MG63 (cell line): ENCODE measurements around the gene EGLN2. TPM values are rescaled to one million over a fixed set of nuclear protein-coding genes. Genes with fewer than 3 reads are reported as not detected.
"Not testable (repeated sequence)": the region's sequence is repeated elsewhere in the genome, so short reads cannot be mapped to it uniquely, and the experiment has no call there.

ENCODE experiments used
- DNase-seq: peaks from one replicate; pipeline ENCODE4 v3.0.0-alpha.2; 2020
- H3K27me3 ChIP-seq: fragments of 250-450 bp; sonication (Bioruptor Pico); 2 replicates; pipeline ENCODE4 v1.5.1; 2020; ENCODE audit warnings: mild to moderate bottlenecking, moderate library complexity
- H3K36me3 ChIP-seq: fragments of 250-450 bp; sonication (Bioruptor Pico); 2 replicates; pipeline ENCODE4 v1.5.1; 2020; ENCODE audit warnings: mild to moderate bottlenecking, moderate library complexity
- H3K4me3 ChIP-seq: fragments of 250-450 bp; sonication (Bioruptor Pico); 2 replicates; pipeline ENCODE4 v1.5.1; 2020; ENCODE audit warnings: mild to moderate bottlenecking, moderate library complexity
- H3K9me3 ChIP-seq: fragments of 250-450 bp; sonication (Bioruptor Pico); 2 replicates; pipeline ENCODE4 v1.5.1; 2020; ENCODE audit warnings: mild to moderate bottlenecking, moderate library complexity
- total RNA-seq: library from RNA; depleted of rRNA; stranded (reverse); fragments of >200 nt; shearing (Covaris generic); gene quantifications from 2 replicates; pipeline ENCODE4 v1.2.3, GENCODE V29; 2014; ENCODE audit warnings: low replicate concordance; rRNA removed

Gene EGLN2
- total RNA-seq, 1 experiment from 2014 or later, result 140 TPM

DNA sequence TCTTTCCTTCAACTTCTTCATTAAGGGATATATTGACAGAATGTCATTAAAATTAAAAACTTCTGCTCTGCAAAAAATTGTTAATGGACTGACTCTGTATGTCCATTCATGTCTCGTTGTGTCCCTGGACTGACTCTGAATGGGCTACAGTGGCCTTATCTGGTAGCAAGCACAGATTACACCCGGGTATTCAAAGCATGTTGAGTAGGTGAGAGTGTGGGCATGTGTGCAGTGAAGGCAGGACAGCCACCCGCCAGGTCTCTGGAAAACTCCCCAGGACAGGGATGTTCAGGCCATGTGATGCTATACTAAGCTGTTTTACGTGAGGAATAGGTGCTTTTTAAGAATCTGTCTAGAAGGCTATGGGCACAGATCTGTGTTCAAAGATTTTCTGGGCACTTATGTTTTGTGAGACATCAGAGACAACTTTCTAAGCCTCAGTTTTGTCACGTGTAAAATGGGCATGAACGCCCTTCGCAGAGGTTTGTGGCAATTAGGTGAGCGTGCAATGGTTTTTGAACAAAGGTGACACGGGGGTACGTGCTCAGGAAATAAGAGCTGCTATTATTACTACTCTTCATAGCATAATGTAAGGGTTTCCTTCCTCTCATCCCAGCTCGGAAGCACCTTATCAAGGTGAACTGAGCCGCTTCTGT is 44.1 kb downstream of the EGLN2 start:
- not testable (repeated sequence) for H3K27me3 ChIP-seq, H3K9me3 ChIP-seq, H3K4me3 ChIP-seq, DNase-seq, H3K36me3 ChIP-seq

DNA sequence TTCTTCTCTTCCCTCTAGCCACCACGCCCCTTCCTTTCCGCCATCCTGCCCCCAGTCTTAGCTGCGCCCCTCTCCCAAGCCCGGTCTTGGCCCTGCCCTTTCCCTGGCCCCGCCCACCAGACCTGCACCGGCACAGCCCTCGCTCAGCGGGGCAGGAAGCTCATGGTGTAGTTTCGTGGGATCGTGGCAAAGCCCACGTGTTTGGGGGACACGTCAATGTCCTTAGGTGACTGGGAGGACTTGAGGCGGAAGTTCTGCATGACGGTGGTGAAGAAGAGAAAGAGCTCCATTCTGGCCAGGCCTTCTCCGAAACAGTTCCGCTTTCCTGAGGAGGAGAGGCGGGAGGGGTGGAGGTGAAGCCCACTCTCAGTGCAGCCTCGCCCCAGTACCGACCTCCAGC is 44.7 kb downstream of the EGLN2 start:
- not testable (repeated sequence) for H3K4me3 ChIP-seq, H3K36me3 ChIP-seq, H3K9me3 ChIP-seq, H3K27me3 ChIP-seq, DNase-seq

DNA sequence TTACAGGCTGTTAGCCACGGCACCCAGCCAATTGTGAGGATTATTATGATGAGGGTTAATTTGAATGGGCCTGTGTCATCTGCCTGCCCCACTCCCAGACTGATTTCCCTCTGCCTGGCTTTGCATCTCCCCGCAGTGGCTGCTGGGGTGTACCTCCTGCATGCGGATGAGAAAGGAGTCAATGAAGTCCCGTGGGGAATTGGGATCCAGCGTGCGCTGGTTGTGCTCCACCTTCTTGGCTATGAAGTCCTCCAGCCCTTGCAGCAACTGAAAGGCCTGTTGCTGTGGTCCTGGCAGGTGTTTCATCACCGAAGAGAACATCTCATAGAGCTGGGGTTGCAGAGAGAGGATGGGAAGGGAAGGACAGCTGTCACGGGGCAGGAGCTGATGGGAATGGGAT is 47.7 kb downstream of the EGLN2 start:
- H3K4me3 ChIP-seq, H3K36me3 ChIP-seq, DNase-seq, H3K27me3 ChIP-seq, H3K9me3 ChIP-seq: not testable (repeated sequence)

DNA sequence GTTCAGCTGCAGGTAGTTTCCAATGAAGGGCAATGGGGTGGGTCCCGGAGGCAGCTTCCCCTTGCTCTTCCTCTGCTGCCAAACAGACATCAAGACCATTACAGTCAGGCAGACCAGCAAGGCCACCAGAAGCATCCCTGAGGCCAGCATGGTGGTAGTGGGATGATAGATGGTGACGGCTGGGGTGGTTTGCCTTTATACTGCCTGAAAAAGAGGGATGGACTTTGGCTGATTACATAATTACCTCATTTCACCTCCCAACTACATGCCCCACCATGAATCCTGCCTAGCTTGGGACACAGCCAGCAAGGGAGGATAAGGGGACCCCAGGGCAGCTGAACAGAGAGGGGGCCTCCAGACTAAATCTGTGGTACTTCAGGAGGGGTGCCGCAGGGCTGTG is 51.3 kb downstream of the EGLN2 start, which contains the start of gene CYP2A6:
Gene CYP2A6, minus strand, starts transcription at position 171 of the 400 bp plus-strand sequence. Its CDS starts 21 bp downstream, at position 150.
- not testable (repeated sequence) for DNase-seq, H3K36me3 ChIP-seq, H3K27me3 ChIP-seq, H3K9me3 ChIP-seq, H3K4me3 ChIP-seq

DNA sequence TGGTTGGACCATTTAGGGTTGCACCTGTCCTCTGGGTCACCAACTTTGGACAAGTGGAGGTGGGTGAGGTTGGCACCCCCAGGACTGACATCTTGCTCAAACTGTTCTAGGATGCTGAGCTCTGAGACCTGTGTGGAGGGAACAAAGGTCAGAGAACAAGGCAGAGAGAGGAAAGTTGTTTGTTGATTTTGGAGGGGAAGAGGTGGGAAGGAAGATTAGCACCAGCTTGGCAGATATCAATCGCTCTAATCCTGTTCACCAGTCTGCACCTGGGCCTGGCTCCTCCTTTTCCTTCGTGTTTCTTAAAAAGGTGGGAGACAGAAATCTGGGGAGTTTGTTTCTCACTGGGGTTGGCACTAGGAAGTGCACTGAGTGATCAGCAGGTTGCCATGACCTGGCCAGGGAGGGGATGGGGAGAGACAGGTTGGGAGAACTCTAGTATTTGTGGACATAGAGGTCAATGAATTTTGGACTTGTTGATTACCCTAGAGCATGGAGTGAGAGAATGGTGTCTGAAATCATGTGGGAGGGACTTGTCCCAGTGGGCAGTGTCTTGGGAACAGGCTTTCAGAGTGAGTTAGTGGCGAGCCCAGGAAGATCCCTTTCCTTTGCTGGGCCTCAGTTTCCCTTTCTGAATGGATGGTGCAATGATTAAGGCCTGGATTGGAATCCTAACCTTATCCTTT is 53.6 kb downstream of the EGLN2 start:
- DNase-seq, H3K36me3 ChIP-seq, H3K4me3 ChIP-seq, H3K27me3 ChIP-seq, H3K9me3 ChIP-seq: not testable (repeated sequence)

Other genes starting within 250 kb of the EGLN2 start
- 61.7 and 105 TPM in 2 replicates for gene SHKBP1, start 222.3 kb upstream of the EGLN2 start, total RNA-seq
- 12.9 and 26.5 TPM in 2 replicates for gene LTBP4, start 197.8 kb upstream of the EGLN2 start, total RNA-seq
- gene NUMBL, start 108.5 kb upstream of the EGLN2 start, total RNA-seq, result 42.1 and 42.8 TPM in 2 replicates
- 44.6 and 462 TPM in 2 replicates for gene COQ8B, start 82.3 kb upstream of the EGLN2 start, total RNA-seq
- 22.3 and 23.8 TPM in 2 replicates for gene ITPKC, start 82.1 kb upstream of the EGLN2 start, total RNA-seq
- 0.95 and 3.6 TPM in 2 replicates for gene ACTMAP, start 48.7 kb upstream of the EGLN2 start, total RNA-seq
- 66.4 and 68.4 TPM in 2 replicates for gene SNRPA, start 48.0 kb upstream of the EGLN2 start, total RNA-seq
- not detected in 2 replicates for gene MIA, start 23.7 kb upstream of the EGLN2 start, total RNA-seq
- 34.4 and 41.2 TPM in 2 replicates for gene RAB4B, start 20.9 kb upstream of the EGLN2 start, total RNA-seq
- gene CYP2A6, start 51.3 kb downstream of the EGLN2 start, total RNA-seq, result not detected in 2 replicates
- gene CYP2A7, start 83.0 kb downstream of the EGLN2 start, total RNA-seq, result not detected in 2 replicates
- gene CYP2B6, start 192.1 kb downstream of the EGLN2 start, total RNA-seq, result not detected in 2 replicates